ENCODE data around the gene LEKR1.

DNA sequence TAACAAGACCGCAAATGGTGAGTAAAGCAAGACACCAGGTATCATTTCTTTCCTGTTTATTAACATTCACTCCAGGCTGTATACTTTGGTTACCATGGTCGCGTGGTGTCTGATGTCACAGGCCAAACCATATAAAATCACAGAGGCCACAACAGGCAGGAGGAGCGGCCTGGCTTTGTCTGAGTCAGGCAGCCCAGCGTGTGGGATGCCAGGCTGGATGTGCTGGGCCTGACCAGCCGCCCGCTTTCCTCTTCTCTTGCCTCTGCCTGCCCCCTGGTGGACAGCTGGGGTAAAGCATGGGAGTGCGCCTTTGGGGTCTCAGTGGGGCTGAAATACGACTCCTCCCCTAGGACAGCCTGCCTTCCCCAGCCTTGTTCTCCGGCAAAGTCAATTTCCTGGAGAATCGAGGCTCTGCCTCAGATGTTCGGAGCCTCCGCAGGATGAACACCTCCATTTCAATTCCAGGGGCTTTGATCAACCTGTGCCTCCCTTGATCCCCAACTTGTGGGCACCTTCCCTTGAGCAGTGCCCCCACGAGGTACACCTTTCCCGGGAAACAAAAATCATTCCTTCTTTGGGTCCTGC is 255.6 kb downstream of the LEKR1 start:
- 0 out of 4 replicates have a peak, but pooled peaks of 1 of the 2 experiments have one; percentile 14 for TF ChIP-seq TEAD1 (CRISPR knock-in tag; IDR thresholded peaks at IDR 0.05)
- TF ChIP-seq ZNF263 (CRISPR knock-in tag; IDR thresholded peaks at IDR 0.05; ENCODE audit: borderline replicate concordance): no peak
- TF ChIP-seq RBFOX2 (IDR thresholded peaks at IDR 0.05; ENCODE audit: low read depth, low read length): no peak
- no peak for TF ChIP-seq TEAD4 (IDR thresholded peaks at IDR 0.05; ENCODE audit: low read length)
- TF ChIP-seq TEAD4 (CRISPR knock-in tag; IDR thresholded peaks at IDR 0.05; ENCODE audit: borderline replicate concordance): no peak
- TF ChIP-seq POLR2A (conservative IDR thresholded peaks at IDR 0.05): no peak
- 0 out of 2 replicates have a peak, but pooled peaks have one; percentile 45 for TF ChIP-seq TARDBP (IDR thresholded peaks at IDR 0.05)
- TF ChIP-seq HNRNPLL (IDR thresholded peaks at IDR 0.05; ENCODE audit: low read depth, low read length, poor library complexity, severe bottlenecking): no peak

Measured in K562 (cell line).